Umbilical cord (tissue), 2 donors: Measurements from ENCODE around the gene C17orf58. TPM values are rescaled to one million over a fixed set of nuclear protein-coding genes. Genes with fewer than 3 reads are reported as not detected.
"Not testable (repeated sequence)": the region's sequence is repeated elsewhere in the genome, so short reads cannot be mapped to it uniquely, and the experiment has no call there.

ENCODE experiments used
- DNase-seq: peaks from one replicate; pipeline ENCODE4 v3.0.0-alpha.2; 2015; ENCODE audit warnings: low spot score
- total RNA-seq: library from RNA; depleted of rRNA; stranded (reverse); fragments of >200 nt; gene quantifications from one replicate; pipeline ENCODE4 v1.2.3, GENCODE V29; 2014; ENCODE audit warnings: low replicate concordance; ENCODE audit not compliant: insufficient read depth

The C17orf58 gene
- 0.96 TPM for total RNA-seq

GRCh38 chr17:67996301-67997171, at the start of gene C17orf58:
TSS of gene C17orf58 (minus strand) at chr17:67996469. CDS start at chr17:67996198, 271 bp downstream.
- DNase-seq = peak; percentile 22

GRCh38 chr17:68036304-68037147, 40.3 kb upstream of the C17orf58 start:
- DNase-seq = peak; percentile 25

- DNase-seq = peak; percentile 99
These were observed 39.4 kb upstream of the C17orf58 start, which contains the start of gene KPNA2 for GRCh38 chr17:68035523-68036303. TSS of gene KPNA2 (plus strand) at chr17:68035735. CDS start at chr17:68037133, 1,398 bp downstream.

- DNase-seq = no peak
These were observed 38.9 kb upstream of the C17orf58 start for GRCh38 chr17:68035131-68035522.

DNA sequence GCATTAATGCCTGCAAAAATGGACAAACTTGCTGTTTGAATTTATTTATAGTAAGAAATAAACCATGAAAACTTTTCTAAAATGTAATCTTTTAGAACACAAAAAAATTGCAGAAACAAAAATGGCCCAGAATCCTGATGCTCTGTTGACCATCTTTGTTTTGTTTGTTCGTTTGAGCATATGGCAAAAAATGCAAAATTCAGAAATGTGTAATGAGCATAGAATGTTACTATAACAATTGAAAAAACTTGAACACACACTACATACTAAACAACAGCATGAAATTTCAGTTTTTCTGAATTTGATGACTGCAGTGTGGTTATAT, 38.1 kb upstream of the C17orf58 start:
- no peak for DNase-seq

DNA sequence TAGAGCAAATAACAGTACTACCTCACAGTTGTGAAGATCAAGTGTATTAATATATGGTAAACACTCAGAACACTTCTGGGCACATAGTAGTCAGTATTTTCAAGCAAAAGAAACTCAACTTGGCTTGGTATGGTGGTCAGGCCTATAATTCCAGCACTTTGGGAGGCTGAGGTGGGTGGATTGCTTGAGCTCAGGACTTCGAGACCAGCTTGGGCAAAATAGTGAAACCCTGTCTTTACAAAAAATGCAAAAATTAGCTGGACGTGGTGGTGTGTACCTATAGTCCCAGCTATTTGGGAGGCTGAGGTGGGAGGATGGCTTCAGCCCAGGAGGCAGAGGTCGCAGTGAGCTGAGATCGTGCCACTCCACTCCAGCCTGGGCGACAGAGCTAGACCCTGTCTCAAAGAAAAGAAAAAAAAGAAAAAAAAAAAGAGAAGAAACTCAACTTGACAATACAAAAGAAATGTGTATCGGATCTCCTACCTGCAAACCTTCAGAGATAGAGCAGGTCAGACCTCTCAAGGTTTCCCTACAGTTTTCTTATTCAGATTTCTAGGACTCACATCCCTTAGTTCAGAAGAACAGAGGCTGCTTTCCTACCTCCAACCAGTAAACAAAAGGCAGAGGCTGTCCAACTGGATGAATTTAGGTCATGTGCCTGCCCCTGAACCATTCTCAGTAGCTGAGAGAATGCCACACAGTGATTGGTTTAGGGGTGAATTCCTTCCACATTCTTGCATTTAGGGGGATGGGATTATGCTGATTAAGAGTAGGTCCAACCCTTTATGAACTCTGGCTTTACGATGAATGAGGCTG, 37.6 kb upstream of the C17orf58 start:
- peak; percentile 82 for DNase-seq

DNA sequence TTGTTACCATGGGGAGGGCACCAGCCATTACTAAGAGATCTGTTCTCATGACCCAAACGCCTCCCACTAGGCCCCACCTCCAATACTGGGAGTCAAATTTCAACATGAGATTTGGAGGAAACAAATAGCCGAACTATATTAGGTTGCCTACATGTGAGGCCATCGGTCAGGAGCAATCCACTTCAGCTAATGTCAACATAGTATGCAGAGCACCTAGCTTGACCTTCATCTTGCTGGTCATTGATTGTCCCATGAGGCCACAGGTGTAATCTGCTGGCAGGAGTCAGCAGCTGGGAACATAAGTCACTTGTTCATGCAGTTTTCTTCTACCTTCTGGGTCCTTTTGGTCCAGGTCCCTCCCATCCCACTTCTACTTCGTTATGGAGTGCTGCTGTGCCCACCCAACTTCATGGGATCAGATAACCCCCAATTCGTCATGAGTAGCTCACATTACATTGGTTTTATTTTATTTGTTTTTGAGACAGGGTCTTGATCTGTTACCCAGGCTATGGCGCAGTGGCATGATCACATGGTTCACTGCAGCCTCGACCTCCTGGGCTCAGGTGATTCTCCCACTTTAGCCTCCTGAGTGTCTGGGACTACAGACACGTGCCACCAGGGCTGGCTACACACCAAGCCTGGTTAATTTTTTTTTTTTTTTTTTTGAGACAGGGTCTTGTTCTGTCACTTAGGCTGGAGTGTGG, 33.4 kb upstream of the C17orf58 start:
- no peak for DNase-seq

GRCh38 chr17:68022547-68022946, 26.3 kb upstream of the C17orf58 start:
- DNase-seq = not testable (repeated sequence)

DNA sequence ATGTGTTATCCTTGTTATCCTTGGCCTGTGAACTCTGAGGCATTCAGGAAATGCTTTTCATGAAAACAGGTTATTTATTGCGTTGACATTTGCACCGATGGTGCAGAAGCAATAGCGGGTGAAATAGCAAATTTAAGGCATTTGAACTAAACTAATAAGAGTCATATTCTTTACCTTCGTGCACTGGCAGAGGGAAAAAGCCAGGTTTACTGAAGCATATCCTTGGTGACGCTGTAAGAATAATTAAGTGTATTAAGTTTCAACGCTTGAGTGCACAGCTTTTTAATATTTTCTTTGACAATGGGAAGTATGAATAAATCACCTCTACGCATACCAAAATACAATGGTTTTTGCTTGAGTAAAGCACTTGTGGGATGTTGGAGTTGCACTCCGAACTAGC, 25.7 kb upstream of the C17orf58 start:
- no peak for DNase-seq

DNA sequence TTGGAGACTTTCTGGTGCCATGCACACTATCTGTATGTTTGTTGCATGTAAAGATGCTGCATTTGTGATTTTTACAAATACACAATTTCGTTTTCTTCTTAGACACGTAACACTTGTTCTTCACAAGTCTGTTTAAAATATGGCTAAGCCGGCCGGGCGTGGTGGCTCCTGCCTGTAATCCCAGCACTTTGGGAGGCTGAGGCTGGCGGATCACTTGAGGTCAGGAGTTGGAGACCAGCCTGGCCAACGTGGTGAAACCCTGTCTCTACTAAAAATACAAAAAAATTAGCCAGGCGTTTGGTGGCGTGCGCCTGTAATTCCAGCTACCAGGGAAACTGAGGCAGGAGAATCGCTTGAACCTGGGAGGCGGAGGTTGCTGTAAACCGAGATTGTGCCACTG, 24.5 kb upstream of the C17orf58 start:
- not testable (repeated sequence) for DNase-seq

DNA sequence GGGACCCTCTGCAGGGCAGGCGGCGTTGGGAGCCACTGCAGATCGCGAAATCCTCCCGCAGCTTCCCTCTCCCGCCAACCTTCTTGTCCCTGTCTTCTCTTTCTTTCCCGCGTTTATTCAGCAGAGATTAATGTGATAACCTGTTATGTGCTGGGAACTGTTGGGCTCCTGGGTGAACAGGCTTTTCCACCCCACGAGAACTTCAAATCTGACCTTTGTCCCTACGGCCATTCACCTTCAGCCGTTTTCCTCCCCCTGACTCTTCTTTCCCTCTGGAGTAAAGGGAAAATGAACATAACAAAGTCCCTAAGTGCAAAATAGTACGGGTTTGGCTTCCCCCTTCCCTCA, 24.1 kb upstream of the C17orf58 start:
- no peak for DNase-seq

- peak; percentile 96 for DNase-seq
These were observed 23.6 kb upstream of the C17orf58 start for GRCh38 chr17:68019675-68020408.

- no peak for DNase-seq
These were observed 23.0 kb upstream of the C17orf58 start for GRCh38 chr17:68019336-68019674.

- not testable (repeated sequence) for DNase-seq
These were observed 22.2 kb upstream of the C17orf58 start for GRCh38 chr17:68018493-68018892.

- DNase-seq = no peak
These were observed 20.6 kb upstream of the C17orf58 start for GRCh38 chr17:68016838-68017237.

- DNase-seq = no peak
These were observed 18.9 kb upstream of the C17orf58 start for GRCh38 chr17:68015081-68015723.

- no peak for DNase-seq
These were observed 17.1 kb upstream of the C17orf58 start for GRCh38 chr17:68013385-68013784.

GRCh38 chr17:68011199-68011665, 15.0 kb upstream of the C17orf58 start:
- no peak for DNase-seq

- peak; percentile 41 for DNase-seq
These were observed 10.5 kb upstream of the C17orf58 start for GRCh38 chr17:68006797-68007196.
